Hepatocyte (in vitro differentiated cells): ENCODE results near the gene POLK.
"Not testable (repeated sequence)": the region's sequence is repeated elsewhere in the genome, so short reads cannot be mapped to it uniquely, and the experiment has no call there.

ENCODE experiments used
- CTCF ChIP-seq: fragments of 200-600 bp; sonication (generic); IDR thresholded peaks from 2 replicates; pipeline ENCODE4 v1.5.1; 2016; ENCODE audit warnings: antibody characterized with exemption, mild to moderate bottlenecking; ENCODE audit not compliant: poor library complexity
- EZH2 ChIP-seq: fragments of 200-600 bp; sonication (generic); IDR thresholded peaks from 2 replicates; pipeline ENCODE4 v1.6.1; 2016; ENCODE audit warnings: antibody characterized with exemption, mild to moderate bottlenecking, borderline replicate concordance
- EZH2phosphoT487 ChIP-seq: fragments of 200-600 bp; sonication (generic); IDR thresholded peaks from one replicate; pipeline ENCODE4 v1.6.1; 2018; ENCODE audit warnings: antibody characterized with exemption, mild to moderate bottlenecking, low read depth, moderate library complexity; ENCODE audit not compliant: unreplicated experiment, severe bottlenecking

GRCh38 chr5:75565991-75566709 lies 54.5 kb downstream of the POLK start:
- TF ChIP-seq EZH2, CTCF, EZH2phosphoT487: not testable (repeated sequence)
